LNCAP (cell line): ENCODE data around the gene CES2.

Source experiments
- TF ChIP-seq, protein P1 (sequence below): fragments of 450-650 bp; IDR thresholded peaks from 2 replicates; pipeline ENCODE4 v1.5.1; 2017; ENCODE audit warnings: mild to moderate bottlenecking

CES2 gene

DNA sequence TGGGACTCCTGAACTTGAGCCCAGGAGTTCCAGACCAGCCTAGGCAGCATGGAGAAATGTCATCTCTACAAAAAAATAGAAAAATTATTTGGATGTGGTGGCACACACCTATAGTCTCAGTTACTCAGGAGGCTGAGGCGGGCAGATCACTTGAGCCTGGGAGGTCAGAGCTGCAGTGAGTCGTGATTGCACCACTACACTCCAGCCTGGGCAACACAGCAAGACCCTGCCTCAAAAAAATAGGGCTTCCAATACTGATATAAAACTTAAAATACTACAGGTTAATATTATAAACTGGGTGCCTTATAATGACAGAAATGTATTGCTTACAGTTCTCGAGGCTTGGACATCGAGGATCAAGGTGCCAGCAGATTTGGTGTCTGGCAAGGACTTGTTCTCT, 10.6 kb downstream of the CES2 start:
- TF ChIP-seq, protein P1, sequence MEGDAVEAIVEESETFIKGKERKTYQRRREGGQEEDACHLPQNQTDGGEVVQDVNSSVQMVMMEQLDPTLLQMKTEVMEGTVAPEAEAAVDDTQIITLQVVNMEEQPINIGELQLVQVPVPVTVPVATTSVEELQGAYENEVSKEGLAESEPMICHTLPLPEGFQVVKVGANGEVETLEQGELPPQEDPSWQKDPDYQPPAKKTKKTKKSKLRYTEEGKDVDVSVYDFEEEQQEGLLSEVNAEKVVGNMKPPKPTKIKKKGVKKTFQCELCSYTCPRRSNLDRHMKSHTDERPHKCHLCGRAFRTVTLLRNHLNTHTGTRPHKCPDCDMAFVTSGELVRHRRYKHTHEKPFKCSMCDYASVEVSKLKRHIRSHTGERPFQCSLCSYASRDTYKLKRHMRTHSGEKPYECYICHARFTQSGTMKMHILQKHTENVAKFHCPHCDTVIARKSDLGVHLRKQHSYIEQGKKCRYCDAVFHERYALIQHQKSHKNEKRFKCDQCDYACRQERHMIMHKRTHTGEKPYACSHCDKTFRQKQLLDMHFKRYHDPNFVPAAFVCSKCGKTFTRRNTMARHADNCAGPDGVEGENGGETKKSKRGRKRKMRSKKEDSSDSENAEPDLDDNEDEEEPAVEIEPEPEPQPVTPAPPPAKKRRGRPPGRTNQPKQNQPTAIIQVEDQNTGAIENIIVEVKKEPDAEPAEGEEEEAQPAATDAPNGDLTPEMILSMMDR, result no peak

DNA sequence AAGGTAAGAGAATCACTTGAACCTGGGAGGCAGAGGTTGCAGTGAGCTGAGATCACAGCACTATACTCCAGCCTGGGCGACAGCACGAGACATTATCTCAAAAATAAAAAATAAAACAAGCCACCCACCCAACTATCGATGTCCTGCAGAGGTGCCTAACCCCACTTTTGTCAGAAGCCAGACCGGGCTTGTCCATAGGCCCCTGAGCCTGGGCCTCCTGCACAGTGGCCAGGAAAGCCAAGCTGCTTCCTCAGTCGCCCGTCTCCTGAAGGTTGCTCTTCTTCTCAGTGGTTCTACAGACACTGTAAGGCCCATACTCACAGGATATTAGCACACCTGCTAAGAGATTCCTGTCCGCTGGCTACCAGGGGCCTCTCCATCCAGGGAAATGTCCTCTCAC, 11.2 kb downstream of the CES2 start:
- TF ChIP-seq, protein P1, result no peak

DNA sequence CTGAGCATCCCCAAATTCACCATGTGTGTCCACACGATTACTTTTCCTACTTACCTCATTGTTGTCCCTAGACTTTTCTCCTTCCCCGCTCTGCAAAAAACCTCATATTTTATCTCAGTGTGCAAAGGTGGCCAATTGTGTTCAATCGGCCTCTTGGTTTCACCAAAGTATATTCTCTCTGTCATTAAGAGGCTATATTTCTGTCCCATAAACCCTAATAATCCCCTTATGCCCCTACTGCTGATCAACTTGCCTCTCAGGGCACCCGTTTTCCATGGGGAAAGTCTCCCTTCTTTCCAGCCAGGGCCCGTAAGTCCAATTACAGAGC, 11.6 kb downstream of the CES2 start:
- TF ChIP-seq, protein P1, result no peak

DNA sequence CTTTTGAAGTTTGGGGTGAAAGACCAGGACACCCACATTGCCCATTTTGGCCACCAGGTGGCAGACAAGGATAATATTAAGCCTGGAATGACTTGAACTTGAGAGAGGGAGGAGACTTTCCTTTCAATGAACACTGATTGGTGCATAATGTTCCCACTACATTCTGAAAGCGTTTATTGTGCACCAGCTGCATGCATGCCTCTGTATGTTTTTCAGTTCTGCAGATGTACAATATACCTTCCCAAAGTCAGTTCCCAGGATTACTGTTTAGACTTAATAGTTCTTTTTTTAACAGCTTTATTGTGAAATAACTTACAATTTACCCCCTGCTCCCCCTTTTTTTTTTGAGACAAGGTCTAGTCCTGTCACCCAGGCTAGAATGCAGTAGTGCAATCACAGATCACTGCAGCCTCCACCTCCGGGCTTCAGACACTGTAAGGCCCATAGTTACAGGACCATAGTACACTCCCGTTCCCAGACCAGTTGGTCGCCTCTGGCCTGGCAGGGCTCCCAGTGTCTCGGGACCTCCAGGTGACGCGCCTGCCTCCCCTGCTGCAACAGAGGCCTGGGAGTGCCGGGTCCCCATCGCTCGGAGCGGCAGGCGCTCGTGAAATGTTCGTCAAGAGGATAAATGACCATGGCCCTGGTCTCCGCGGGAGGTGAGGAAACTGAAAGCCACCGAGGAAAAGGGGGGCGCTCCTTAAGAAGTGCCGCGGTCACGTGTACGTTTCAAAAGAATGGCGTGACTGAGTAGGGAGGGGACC, 12.2 kb downstream of the CES2 start:
- TF ChIP-seq, protein P1, result peak; percentile 90

DNA sequence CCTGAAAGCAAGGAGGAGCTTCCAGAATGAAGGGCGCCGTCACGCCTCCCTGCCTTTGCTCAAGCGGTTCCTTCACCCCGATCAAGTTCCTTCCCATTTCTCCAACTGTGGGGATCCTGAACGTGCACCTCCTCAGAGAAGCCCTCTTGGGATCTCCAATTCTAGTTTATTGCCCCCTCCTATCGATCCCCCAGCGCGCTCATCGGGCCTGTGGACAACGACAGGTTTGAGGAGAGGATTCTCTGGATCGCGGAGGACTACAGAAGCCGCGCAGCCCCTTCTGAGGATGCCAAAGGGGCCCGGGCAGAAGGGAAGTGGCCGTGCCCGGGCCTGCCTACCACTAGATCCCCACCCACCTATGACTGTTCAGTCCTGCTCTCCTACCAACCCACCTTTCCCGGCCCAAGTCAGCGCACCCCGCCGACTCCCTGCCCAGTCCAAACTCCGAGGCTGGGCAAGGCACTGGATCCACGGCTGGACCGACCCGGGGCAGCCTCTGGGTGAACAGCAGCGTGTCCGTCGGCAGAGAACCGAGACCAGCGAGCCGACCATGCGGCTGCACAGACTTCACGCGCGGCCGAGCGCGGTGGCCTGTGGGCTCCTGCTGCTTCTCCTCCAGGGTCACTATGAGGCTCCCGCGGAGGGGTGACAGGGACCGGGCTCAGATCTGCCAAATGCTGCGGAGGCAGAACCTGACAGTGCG, 13.0 kb downstream of the CES2 start:
- TF ChIP-seq, protein P1, result no peak

DNA sequence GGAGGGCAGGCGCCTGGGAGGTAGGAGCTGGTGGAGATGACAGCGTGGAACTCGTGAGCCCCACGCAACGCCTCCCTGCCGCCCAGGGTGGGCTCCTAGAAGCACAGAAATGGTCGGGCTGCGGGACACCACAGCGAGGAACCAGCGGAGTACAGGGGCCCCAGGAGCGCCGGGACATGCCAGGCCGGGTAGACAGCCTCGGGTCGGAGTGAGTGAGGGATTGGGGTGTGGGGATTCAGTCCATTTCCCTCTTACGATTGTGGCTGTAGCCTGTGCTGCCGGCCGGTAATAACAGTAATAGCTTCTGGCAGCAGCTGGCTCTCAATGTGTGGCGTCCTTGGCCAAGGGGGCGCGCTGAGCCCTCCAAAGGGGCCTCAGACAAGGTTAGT, 13.5 kb downstream of the CES2 start:
- TF ChIP-seq, protein P1, result no peak

DNA sequence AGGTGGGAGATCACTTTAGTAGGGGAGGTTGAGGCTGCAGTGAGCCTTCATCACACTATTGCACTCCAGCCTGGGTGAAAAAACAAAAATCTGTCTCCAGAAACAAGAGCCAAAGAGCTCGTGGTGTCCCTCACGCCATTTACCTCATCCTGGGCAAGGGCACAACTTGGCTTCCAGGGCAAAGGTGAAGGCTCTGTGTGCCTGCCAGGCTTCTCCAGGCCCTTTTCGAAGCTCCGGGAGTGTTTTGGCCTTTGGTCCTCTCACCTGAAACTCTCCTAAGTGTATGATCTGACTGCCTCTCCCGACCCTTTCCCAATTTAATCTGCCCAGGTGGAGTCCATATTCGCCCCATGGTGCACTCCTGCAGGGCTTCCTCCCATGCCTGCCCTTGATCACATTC, 14.2 kb downstream of the CES2 start:
- TF ChIP-seq, protein P1, result no peak
